NCI-H1694 (cell line): Measurements from ENCODE around the gene HHIPL1.
"Not testable (repeated sequence)": the region's sequence is repeated elsewhere in the genome, so short reads cannot be mapped to it uniquely, and the experiment has no call there.

Experiments used
- DNase-seq: peaks from one replicate; lab custom pipeline; 2025; lab: John Stamatoyannopoulos, UW

The HHIPL1 gene

DNA sequence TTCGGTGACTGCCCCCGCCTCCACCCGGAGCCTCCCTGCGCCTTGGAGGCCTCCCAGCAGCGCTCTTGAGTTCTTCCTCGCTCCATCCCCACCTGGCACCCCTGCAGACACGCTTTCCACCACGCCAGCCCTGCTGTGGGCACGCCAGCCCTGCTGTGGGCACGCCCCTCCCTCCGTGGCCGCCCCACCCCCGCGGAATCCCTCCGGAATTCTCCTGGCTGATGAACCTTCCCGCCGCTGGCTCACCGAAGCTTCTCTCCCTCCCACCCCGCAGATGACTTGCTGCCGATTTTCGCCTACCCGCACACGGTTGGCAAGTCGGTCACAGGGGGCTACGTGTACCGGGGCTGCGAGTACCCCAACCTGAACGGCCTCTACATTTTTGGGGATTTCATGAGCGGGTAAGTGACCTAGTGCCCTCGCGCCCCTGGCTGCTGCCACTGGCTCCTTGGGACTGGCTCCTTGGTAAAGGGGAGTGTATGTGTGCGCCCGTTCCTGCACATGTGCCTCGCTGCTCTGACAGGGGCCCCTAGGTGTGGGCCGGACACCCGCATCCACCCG lies 15.2 kb downstream of the HHIPL1 start:
- DNase-seq: no peak

- no peak for DNase-seq
These were observed 15.9 kb downstream of the HHIPL1 start for GRCh38 chr14:99660794-99661193.

- not testable (repeated sequence) for DNase-seq
These were observed 16.3 kb downstream of the HHIPL1 start for GRCh38 chr14:99661206-99661605.

- no peak for DNase-seq
These were observed 17.9 kb downstream of the HHIPL1 start for GRCh38 chr14:99662846-99663245.

DNA sequence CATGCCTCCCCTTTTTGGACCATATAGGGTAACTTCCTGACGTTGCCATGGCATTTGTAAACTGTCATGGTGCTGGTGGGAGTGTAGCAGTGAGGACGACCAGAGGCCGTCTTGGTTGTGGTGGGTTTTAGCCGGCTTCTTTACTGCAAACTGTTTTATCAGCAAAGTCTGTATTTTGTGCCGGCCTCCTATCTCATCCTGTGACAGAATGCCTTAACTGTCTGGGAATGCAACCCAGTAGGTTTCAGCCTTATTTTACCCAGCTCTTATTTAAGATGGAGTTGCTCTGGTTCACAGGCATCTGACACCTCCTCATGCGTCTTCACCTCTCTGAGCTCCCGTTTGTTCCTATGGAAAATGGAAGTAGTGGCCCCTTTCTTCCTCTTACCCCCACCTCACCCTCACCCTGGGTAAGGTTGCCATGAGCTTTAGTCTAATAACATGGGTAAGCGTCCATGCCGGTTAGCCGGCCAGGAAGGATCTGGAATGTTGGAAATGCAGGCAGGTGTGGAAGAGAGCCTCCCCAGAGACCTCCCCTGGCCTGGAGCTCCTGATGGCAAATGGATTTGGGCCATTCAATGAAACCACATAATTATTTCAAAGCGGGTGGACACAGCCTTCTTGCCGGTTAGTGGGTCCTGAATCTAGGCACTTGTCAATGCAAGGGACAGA lies 18.6 kb downstream of the HHIPL1 start:
- no peak for DNase-seq

DNA sequence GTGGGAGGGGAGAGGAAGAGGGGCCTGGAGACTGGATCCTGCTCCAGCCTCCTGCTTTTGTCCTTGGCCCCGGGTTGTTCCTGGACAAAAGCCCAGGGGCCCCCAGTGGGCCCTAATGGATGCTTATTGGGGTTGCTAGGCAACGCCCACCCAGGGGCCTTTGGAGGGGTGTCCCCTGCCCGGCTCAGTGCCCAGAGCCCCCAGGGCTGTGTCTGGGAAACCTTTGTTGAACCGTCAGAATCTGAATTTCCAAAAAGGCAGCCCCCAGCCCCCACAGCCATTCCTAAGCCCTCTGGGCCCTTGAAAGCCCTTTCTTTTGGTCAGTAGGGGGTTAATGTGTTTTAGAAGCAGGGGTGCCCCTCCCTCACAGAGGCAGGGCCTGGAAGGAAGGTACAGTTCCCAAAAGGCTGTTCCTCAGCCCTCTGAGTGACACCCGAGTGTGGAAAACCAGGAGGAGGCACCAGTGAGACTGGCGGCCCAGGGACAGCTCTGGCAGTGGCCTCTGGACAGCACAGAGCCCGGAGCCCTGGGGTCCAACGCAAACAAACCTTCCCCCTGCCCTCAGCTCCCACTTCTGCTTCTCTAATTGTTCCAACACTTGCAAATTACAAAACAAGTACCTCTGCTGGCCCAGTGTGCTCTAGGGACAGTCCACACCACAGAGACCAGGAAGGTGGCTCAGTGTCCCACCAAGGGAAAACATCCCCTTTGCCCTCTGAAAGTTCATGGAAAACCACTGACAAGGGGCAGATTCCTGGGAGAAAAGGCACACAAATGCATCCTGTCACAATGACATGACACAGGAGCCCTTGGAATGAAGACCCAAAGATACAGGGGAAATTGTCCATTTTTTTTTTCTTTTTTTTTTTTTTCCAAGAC lies 19.4 kb downstream of the HHIPL1 start:
- no peak for DNase-seq

DNA sequence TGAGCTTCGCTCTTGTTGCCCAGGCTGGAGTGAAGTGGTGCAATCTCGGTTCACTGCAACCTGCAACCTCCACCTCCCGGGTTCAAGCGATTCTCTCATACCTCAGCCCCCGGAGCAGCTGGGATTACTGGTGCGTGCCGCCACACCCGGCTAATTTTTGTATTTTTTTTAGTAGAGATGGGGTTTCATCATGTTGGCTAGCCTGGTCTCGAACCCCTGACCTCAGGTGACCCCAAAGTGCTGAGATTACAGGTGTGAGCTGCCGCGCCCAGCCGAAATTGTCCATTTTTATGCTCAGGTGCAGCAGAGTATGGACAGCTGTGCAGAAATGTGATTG lies 20.0 kb downstream of the HHIPL1 start:
- DNase-seq: no peak

DNA sequence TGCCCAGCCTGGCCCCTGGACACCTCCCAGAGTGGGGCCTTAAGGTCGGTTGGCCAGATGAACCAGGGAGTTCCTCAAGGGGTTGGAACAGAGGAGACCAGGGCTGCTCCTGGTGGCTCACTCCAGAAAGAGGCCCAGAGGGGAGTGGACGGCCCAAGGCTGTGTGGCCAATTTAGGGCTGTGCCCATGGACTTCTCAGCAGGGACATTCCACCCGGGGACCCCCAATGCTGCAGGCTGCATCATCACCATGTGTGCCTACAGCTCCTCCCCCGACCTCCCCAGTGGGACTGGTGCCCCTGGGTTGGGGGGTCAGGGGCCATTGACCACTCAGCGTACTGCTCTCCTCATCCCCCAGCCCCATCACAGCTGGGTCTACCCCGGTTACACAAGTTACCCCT lies 21.6 kb downstream of the HHIPL1 start:
- no peak for DNase-seq

DNA sequence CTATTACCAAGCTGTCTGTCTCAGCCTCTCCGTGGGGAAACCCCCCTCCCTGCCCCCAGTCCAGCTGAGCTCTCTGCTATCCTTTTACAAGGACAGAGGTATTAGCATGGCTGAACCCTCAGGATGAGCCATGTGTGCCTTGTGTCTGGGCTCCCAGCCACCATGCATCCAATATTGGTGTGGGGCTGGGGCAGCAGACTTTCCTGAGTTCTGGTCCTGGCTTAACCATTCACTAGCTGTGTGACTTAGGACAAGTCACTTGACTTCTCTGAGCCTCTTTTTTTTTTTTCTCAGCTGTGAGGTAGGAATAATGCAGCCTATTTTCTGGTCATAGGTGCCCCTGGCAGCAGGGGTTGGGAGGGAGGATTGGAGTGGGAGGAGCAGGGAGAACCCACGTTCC lies 22.1 kb downstream of the HHIPL1 start:
- DNase-seq: no peak

DNA sequence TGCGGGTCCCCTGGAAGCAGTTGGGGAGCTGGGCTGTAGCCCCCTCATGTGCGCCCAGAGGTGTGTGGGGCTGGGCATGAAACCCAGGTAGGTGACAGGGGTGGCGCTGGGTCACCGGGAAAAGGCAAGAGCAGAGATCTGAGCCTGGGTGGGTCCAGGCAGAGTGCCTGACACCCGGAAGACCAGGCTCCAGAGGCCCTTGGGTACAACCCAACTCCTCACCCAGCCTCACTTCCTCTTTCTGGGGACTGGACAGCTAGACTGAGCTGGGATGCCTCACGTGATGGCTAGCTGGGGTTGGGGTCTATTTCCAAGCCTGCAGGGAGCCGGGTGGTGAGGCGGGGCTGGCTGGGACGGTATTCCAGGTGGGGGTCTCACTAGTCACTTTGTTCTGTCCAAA lies 22.9 kb downstream of the HHIPL1 start:
- DNase-seq: no peak

DNA sequence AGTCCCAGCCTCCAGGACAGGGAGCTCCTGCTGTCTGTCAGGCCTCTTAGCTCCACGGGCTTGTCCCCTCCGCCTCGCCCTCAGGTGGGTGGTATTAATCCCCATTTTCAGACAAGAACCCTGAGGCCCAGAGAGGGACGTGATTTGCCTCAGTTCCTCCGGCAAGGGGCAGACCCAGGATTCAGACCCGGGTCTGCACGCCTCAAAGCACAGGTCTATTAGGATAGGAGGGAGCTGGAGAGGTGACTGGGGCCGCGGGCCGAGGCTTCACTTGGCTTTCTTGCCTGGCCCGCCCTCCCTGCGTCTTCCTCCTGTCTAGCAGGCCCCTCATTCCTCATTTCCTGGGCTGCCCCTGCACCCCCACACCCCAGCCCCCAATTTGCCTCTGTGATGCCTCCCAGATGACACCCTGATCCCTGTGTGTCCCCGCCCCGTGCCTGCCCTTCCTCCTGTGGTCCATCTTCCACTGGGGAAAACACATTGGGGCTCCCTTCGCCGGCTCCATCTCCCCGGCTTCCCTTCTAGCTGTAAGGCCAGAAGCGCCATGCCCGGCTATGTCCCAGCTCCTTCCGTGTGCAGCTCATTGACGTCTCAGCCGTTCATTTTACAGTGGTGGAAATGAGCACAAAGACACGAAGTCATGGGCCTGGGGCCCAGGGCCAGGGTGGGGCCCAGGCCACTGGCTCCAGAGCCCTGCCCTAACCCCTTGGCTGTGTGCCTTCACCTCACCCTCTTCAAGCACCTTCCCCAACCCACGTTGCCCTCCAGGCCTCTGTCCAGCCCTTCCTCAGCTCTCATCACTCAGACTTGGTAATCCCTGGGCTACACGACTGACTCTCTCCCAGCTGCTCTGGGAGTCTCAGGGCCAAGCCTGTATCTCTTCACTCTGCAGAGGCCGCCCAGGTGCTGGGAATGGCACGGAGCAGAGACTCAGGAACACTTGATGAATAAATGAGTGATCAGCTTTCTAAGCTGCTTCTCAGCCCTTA lies 23.7 kb downstream of the HHIPL1 start:
- DNase-seq: no peak

DNA sequence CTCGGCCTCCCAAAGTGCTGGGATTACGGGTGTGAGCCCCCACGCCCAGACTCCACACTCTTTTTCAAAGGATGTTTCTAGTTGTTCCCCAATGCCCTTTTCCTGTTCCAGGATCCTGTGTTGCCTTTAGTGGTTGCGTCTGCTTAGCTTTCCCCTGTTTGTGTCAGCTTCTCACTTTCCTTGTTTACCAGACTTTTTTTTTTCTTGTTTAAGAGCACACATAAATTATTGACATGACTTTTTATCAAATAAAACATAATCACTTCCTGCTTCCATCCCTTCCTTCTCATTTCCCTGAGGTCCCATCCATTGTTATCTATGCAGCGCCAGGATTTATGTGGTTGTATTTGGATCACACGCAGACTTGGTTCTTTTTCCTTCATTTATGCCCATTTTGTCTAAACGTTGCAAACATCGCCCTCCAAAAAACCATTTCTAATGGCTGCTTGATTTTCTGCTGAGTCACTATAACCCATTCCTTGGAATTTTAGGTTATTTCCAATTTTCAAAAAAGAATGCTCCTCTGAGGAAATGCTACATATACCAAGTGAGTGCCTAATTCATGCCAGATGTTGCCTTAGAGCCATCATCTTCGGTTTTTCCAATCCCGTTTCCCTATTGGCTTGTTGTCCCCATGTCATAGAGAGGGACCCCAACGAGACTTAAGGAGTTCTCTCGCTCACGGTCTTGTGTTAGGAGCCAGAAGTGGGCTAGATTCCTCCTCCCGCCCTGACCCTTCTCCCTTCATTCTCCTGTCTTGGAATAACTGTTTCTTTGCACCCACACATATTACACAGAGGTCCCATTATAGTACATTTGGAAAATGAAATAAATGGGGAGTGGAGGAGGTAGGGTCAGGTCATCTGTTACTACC lies 25.7 kb downstream of the HHIPL1 start:
- DNase-seq: no peak

- DNase-seq: no peak
These were observed 26.6 kb downstream of the HHIPL1 start for GRCh38 chr14:99671235-99672224.

DNA sequence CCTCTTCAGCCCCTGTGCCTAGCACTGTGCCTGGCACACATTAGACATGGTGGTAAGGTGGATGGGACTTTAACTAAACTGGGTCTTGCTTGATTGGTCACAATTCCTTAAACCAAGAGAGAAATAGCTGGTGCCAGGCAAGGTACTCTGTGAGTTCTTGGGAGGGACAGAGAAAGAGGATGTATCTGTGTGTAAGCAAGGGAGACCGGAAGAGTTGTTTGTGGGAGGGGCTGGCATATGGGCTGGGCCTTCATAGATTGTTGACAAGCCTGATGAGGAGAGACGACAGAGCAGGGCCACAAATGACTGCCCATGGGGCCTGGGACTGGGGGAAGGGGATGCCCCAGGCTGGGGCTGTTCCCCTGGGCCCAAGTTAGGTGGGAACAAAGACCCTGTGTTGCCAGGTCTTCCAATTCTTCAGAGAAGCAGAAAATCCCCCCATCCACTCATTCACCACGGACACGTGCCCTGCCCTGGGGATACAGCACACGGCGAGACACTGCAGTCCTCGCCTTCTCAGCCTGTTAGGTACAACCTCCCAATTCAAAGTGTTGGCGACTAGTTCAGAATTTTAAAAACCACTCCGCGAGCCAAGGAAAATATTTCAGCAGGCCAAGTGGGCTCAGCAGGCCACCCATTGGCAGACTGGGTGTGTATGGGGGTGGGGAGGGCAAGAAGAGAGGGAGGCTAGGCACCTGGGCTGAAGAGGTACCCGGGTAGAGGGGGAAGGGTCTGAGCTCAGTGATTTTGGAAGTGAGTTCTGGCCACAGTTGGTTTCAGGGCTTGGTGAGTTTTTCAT lies 27.8 kb downstream of the HHIPL1 start:
- no peak for DNase-seq

GRCh38 chr14:99673305-99674063 lies 28.6 kb downstream of the HHIPL1 start:
- no peak for DNase-seq

DNA sequence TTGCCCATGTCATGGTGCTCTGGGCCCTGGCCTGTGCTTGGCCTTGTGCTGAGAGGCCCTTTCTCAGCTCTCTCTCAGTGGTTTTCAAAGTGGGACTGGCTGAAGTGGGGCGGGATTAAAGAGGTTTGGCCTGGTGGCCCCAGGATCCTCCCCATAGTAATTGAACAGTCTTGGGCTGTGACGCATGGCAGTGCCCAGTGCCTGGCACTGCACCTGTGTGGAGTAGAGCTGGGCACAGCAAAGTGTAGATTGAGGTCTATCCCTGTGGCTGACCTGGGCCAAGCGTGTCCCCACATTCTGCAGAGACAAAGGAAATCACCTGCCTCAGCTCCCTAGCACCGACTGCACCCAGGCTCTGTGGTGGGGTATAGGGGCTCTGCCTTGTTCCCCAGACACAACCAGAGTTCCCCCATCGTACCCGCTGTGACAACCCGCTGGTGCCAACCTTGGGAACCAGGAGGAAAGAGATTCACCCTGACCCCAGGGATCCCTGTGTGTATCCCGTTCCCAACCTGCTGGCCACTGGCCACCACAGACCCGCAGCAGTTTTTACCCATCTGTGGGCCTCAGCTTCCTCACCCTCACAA lies 29.2 kb downstream of the HHIPL1 start:
- DNase-seq: no peak

- DNase-seq: no peak
These were observed 29.9 kb downstream of the HHIPL1 start for GRCh38 chr14:99674776-99675381.
